Suppressor macrophage (primary cell): ENCODE data around the gene RNPEPL1.

ENCODE experiments used
- DNase-seq, 4 experiments: peaks; one replicate each; pipeline ENCODE4 v3.0.0-alpha.2; 2020 to 2022

RNPEPL1 gene

DNA sequence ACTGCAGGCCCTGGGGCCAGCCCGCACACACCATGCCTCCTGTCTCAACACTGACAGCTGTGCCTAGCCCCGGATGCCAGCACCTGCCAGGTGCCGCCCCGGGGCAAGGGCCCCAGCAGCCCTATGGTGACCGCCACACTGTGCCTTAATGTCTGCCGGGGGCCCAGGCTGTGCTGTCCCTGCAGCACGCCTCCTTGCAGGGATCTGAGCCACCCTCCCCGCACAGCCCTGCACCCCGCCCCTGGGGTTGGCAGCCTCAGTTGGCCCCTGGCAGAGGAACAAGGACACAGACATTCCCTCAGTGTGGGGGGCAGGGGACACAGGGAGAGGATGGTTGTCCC is 9.8 kb downstream of the RNPEPL1 start:
- no peak for DNase-seq

GRCh38 chr2:240578488-240578887 is 10.2 kb downstream of the RNPEPL1 start:
- no peak for DNase-seq

GRCh38 chr2:240579071-240579762 is 10.9 kb downstream of the RNPEPL1 start:
- DNase-seq, result peak in 2 of 4 experiments; percentile 26 to 28

- DNase-seq, result peak; percentile 88 to 95 (median 90)
Observed at GRCh38 chr2:240579771-240580614, 11.7 kb downstream of the RNPEPL1 start.

- DNase-seq, result no peak
Observed at GRCh38 chr2:240581811-240582210, 13.5 kb downstream of the RNPEPL1 start.

- DNase-seq, result no peak
Observed at GRCh38 chr2:240582781-240583180, 14.5 kb downstream of the RNPEPL1 start.

- no peak for DNase-seq
Observed at GRCh38 chr2:240583774-240584173, 15.5 kb downstream of the RNPEPL1 start.

DNA sequence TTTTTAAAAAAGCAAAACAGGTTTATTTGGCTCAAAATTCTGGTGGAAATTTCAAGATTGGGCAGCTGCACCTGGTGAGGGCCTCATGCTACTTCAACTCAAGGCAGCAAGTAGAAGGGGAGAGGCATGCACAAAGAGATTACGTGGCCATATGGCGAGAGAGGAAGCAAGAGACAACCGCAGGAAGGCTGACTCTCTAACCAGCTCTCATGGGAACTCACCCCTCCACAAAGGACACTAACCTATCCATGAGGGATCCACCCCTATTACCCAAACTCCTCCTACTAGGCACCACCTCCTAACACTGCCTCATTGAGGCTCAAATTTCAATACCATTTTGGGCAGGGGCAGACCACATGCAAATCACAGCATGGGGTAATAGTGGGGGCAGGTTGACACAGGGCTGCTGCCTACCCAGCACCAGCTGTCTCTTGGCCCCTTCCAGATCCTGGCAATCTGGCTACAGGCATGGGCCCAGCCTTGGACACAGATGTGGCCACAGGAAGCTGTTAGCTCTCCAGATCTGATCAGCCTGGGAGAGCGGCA is 16.3 kb downstream of the RNPEPL1 start:
- peak; percentile 72 to 89 (median 79) for DNase-seq

DNA sequence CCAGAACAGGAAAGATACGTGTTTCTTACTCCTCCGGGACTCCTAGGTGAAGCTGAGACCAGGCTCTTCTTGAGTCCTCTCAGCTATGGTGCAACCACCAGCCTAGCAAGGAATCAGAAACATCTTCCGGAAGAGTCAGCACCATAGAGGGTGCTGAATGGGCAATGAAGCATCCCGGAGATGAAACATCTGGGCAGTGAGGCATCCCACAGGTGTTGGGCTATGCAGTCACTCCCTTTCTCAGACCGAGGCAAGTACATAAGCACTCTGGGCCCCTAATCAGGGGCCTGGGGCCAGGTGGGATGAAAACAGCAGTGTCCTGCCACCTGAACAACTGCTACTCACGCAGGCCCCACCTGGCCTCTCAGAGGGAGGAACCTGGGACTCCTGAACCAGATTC is 16.8 kb downstream of the RNPEPL1 start:
- no peak for DNase-seq

- no peak for DNase-seq
Observed at GRCh38 chr2:240585681-240586197, 17.5 kb downstream of the RNPEPL1 start.

DNA sequence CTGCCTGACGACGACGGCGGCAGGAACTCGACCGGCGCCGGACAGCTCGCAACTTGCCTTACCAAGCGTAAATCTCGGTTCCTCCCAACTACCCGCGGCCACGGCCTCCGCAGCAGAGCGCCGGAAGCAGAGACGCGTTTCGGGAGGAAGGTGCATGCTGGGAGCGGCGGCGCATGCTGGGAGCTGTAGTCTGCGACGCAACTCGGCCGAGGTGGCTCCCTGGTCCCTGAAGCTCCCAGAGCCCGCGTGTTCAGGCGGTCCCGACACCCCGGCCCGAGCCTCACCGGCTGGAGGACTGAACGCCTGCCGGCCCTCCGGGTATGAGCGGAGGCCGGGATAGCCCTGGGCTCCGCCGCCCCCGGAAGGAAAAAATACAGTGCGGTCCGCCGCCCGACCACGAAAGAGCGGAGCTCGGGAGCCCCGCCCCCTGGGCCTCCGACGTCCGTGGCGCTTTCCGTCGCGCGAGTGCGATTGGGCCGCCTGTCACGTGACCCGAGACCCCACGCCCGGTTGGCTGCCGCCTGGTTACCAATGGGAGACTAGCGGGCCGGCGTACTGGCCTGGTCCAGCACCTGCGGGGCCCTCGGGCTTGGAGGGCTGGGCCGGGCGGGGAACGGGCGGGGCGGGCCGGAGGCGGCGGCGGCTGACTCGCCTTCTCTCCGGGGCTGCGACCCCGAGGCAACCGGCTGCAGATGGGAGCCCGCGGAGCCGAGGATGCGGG is 18.1 kb downstream of the RNPEPL1 start, which contains the start of gene CAPN10:
TSS of gene CAPN10 (plus strand) at position 537 of the 721 bp plus-strand sequence. CDS start at position 715, 178 bp downstream.
- DNase-seq, result peak; percentile 98 to 99 (median 98)

DNA sequence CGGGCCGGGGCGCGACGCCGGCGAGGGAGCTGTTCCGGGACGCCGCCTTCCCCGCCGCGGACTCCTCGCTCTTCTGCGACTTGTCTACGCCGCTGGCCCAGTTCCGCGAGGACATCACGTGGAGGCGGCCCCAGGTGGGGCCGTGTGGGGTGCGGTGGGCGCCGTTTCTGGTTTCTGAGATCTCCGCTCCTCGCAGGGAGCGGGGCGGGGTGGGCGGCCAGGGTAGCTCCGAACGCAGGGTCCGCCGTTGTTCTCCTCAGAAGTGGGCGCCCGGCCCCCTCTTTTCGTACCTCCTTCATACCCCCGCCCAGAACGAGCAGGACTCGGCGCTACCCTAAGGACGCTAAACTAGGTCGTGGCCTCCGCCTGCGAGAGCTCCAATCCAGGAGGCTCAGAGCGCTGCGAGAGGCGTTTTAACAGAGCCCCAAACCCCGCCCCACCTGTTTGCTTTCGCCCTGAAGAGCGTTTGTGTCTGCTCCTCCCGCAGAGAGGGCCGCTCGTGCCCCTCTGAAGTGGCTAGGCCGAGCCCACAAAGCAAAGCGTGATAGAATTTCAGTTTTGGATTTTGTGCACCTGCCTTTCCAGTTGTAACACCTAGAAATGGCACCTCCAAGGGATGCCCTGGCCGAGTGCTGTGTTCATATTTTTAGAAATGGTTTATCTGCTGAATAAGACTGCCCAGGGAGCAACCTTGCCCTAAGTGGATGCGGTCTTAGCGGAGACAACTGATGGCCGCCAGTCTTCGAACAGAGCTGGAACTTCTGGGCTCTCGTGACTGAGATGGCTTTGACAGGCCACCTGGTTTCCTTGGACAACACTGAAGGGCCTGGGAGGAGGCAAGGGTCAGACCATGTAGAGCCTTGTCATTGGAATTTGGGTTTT is 18.9 kb downstream of the RNPEPL1 start:
- peak in 3 of 4 experiments; percentile 36 to 54 (median 39) for DNase-seq

- DNase-seq, result no peak
Observed at GRCh38 chr2:240588006-240588655, 19.8 kb downstream of the RNPEPL1 start.

- DNase-seq, result no peak
Observed at GRCh38 chr2:240588669-240589068, 20.4 kb downstream of the RNPEPL1 start.

DNA sequence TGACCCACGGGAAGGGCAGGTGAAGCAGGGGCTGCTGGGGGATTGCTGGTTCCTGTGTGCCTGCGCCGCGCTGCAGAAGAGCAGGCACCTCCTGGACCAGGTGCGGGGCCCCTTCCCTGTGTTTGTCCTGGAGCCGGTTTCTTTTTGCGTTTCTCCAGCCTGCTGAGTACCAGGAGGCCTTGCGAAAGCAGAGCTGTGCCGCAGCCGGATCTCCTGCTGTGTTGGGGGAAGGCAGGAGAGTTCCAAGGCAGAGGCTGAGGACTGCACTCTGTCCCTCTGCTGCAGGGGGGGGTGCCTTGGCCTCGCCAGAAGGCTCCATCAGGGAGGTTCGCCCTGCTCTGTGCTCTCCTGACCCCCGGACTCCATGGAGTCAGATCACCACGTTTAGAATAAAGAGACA is 21.1 kb downstream of the RNPEPL1 start:
- DNase-seq, result no peak

GRCh38 chr2:240589850-240590525 is 21.7 kb downstream of the RNPEPL1 start:
- no peak for DNase-seq

DNA sequence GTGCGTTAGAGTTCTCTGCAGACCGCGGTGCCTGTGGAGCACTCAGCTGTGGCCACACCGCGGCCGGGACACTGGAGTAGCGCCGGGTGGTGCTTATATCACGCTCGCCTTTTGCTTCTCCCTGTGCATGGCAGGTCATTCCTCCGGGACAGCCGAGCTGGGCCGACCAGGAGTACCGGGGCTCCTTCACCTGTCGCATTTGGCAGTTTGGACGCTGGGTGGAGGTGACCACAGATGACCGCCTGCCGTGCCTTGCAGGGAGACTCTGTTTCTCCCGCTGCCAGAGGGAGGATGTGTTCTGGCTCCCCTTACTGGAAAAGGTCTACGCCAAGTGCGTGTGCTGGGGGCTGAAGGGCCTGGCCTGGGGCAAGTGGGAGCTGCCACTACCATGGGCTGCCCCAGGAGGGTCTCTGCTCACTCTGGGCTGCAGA is 22.4 kb downstream of the RNPEPL1 start:
- DNase-seq, result no peak

DNA sequence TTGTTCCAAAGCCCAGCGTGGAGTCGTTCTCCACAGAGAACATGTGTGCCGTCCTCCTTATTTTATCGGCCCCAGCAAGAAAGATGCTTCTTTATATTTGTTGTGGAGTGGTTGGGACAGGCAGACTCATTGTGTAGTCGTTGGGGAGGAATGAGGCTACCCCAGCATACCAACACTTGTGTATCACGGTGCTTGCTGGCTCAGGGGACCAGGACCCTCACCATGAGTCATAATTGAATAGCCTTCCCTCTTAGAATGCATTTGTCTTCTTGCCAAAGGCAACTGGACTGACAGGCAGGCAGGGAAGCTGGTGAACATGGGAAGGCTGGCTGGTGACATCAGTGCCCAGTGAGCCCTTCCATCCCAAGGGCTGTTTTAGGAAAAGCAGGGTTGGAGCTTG is 22.9 kb downstream of the RNPEPL1 start:
- no peak for DNase-seq

DNA sequence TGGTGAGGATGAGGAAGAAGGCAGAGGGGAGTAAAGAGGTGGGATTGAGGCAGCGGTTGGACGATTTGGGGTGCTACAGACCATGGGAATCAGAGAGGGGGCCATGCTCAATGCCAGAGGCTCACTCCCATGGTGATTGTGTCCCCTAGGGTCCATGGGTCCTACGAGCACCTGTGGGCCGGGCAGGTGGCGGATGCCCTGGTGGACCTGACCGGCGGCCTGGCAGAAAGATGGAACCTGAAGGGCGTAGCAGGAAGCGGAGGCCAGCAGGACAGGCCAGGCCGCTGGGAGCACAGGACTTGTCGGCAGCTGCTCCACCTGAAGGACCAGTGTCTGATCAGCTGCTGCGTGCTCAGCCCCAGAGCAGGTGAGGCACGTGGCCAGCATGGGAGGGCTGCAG is 23.5 kb downstream of the RNPEPL1 start:
- DNase-seq, result no peak

- no peak for DNase-seq
Observed at GRCh38 chr2:240593026-240593702, 24.9 kb downstream of the RNPEPL1 start.
